HepG2 (cell line): ENCODE results near the gene MZT2A. TPM values are rescaled to one million over a fixed set of nuclear protein-coding genes. Genes with fewer than 3 reads are reported as not detected.

ENCODE experiments used
- CBX1 ChIP-seq: IDR thresholded peaks from one replicate; pipeline ENCODE4 v1.6.1; 2016; ENCODE audit warnings: antibody characterized with exemption, low read depth
- FOSL2 ChIP-seq: sonication (generic); formaldehyde crosslinking; IDR thresholded peaks from 2 replicates; pipeline ENCODE4 v1.4.0; 2020; ENCODE audit warnings: missing genetic modification reagents
- GFI1 ChIP-seq: sonication (generic); formaldehyde crosslinking; IDR thresholded peaks from 2 replicates; pipeline ENCODE4 v1.5.0; 2020; ENCODE audit warnings: missing genetic modification reagents, mild to moderate bottlenecking, borderline replicate concordance
- HOXA7 ChIP-seq: sonication (generic); formaldehyde crosslinking; IDR thresholded peaks from 2 replicates; pipeline ENCODE4 v1.8.1; 2022; ENCODE audit warnings: mild to moderate bottlenecking, missing genetic modification reagents, moderate library complexity
- IKZF5 ChIP-seq: IDR thresholded peaks from 2 replicates; pipeline ENCODE4 v1.6.1; 2018; ENCODE audit warnings: missing genetic modification reagents, mild to moderate bottlenecking, missing compliant biosample characterization
- MTF1 ChIP-seq: sonication (generic); formaldehyde crosslinking; IDR thresholded peaks from 2 replicates; pipeline ENCODE4 v1.5.0; 2020; ENCODE audit warnings: missing genetic modification reagents
- MZF1 ChIP-seq: sonication (generic); formaldehyde crosslinking; IDR thresholded peaks from 2 replicates; pipeline ENCODE4 v1.8.1; 2023; ENCODE audit warnings: mild to moderate bottlenecking, missing genetic modification reagents, borderline replicate concordance
- NFATC3 ChIP-seq: sonication (generic); formaldehyde crosslinking; IDR thresholded peaks from 2 replicates; pipeline ENCODE4 v1.5.1; 2020; ENCODE audit warnings: mild to moderate bottlenecking, missing genetic modification reagents
- PCBP1 ChIP-seq: fragments of 200-400 bp; formaldehyde crosslinking; IDR thresholded peaks from 2 replicates; pipeline ENCODE4 v1.6.1; 2017; ENCODE audit warnings: mild to moderate bottlenecking, low read depth, low read length, borderline replicate concordance
- REPIN1 ChIP-seq: sonication (generic); formaldehyde crosslinking; IDR thresholded peaks from 2 replicates; pipeline ENCODE4 v1.8.0; 2022; ENCODE audit warnings: missing genetic modification reagents, low read depth, mild to moderate bottlenecking, borderline replicate concordance
- SNAPC2 ChIP-seq: sonication (generic); formaldehyde crosslinking; IDR thresholded peaks from 2 replicates; pipeline ENCODE4 v1.8.1; 2022; ENCODE audit warnings: mild to moderate bottlenecking, missing genetic modification reagents
- ZBTB20 ChIP-seq: sonication (generic); formaldehyde crosslinking; IDR thresholded peaks from 2 replicates; pipeline ENCODE4 v1.8.1; 2023; ENCODE audit warnings: missing genetic modification reagents, low read depth, mild to moderate bottlenecking, borderline replicate concordance
- ZNF121 ChIP-seq: sonication (generic); formaldehyde crosslinking; IDR thresholded peaks from 2 replicates; pipeline ENCODE4 v1.5.0; 2020; ENCODE audit warnings: mild to moderate bottlenecking, missing genetic modification reagents
- ZNF263 ChIP-seq: sonication (generic); formaldehyde crosslinking; IDR thresholded peaks from 2 replicates; pipeline ENCODE4 v1.4.0; 2020; ENCODE audit warnings: missing genetic modification reagents
- ZNF354B ChIP-seq: sonication (generic); formaldehyde crosslinking; IDR thresholded peaks from 2 replicates; pipeline ENCODE4 v1.8.0; 2022; ENCODE audit warnings: mild to moderate bottlenecking, missing genetic modification reagents
- ZNF44 ChIP-seq: sonication (generic); formaldehyde crosslinking; IDR thresholded peaks from 2 replicates; pipeline ENCODE4 v1.5.1; 2020; ENCODE audit warnings: mild to moderate bottlenecking, missing genetic modification reagents
- ZNF441 ChIP-seq: sonication (generic); formaldehyde crosslinking; IDR thresholded peaks from 2 replicates; pipeline ENCODE4 v1.7.0; 2021; ENCODE audit warnings: missing genetic modification reagents, borderline replicate concordance
- ZNF569 ChIP-seq: sonication (generic); formaldehyde crosslinking; IDR thresholded peaks from 2 replicates; pipeline ENCODE4 v1.5.0; 2020; ENCODE audit warnings: mild to moderate bottlenecking, missing genetic modification reagents, moderate library complexity, borderline replicate concordance
- ZNF816 ChIP-seq: sonication (generic); formaldehyde crosslinking; IDR thresholded peaks from 2 replicates; pipeline ENCODE4 v1.8.0; 2022; ENCODE audit warnings: missing genetic modification reagents, mild to moderate bottlenecking, borderline replicate concordance
- ZNF83 ChIP-seq: sonication (generic); formaldehyde crosslinking; IDR thresholded peaks from 2 replicates; pipeline ENCODE4 v1.4.0; 2020; ENCODE audit warnings: missing genetic modification reagents, mild to moderate bottlenecking, borderline replicate concordance
- polyA plus RNA-seq, 8 experiments: library from polyadenylated mRNA; depleted of rRNA in 3 of 8; stranded (reverse) in 7 of 8; unstranded in 1 of 8; fragments of >200 nt; fragmentation: Illumina TruSeq in 4 of 8; extraction: Trizol in 4 of 8; gene quantifications; 2 replicates each; pipeline versions ENCODE4 v1.2.1 to v1.2.3, GENCODE V29; 2011 to 2016; ENCODE audit warnings: low read depth in 4 of 8, missing spikeins in 1 of 8, mixed read lengths in 1 of 8; ENCODE audit not compliant: insufficient read depth in 1 of 8
- total RNA-seq, 5 experiments: library from RNA; depleted of rRNA; stranded (reverse); fragments of >200 nt; fragmentation: Illumina TruSeq; extraction: Trizol; gene quantifications; 2 replicates each; pipeline ENCODE4 v1.2.3, GENCODE V29; 2016; ENCODE audit warnings: low read depth in 1 of 5
- TF ChIP-seq, protein P1 (sequence below): sonication (generic); formaldehyde crosslinking; IDR thresholded peaks from 2 replicates; pipeline ENCODE4 v1.4.0; 2020; ENCODE audit warnings: missing genetic modification reagents; ENCODE audit errors: not compliant biosample characterization
- TF ChIP-seq, protein P2 (sequence below): sonication (generic); formaldehyde crosslinking; conservative IDR thresholded peaks from 2 replicates; pipeline ENCODE4 v1.4.0; 2020; ENCODE audit warnings: missing genetic modification reagents
- TF ChIP-seq, protein P3 (sequence below): sonication (generic); formaldehyde crosslinking; IDR thresholded peaks from 2 replicates; pipeline ENCODE4 v1.8.0; 2022; ENCODE audit warnings: mild to moderate bottlenecking, missing genetic modification reagents, borderline replicate concordance
- TF ChIP-seq, protein P4 (sequence below): sonication (generic); formaldehyde crosslinking; IDR thresholded peaks from 2 replicates; pipeline ENCODE4 v1.4.0; 2020; ENCODE audit warnings: mild to moderate bottlenecking, missing genetic modification reagents

MZT2A gene
- total and polyA plus RNA-seq, 2 of the 13 experiments (the other 11 are each of a cell fraction or from before 2014, with no cell fraction given) = 221 to 349 TPM

DNA sequence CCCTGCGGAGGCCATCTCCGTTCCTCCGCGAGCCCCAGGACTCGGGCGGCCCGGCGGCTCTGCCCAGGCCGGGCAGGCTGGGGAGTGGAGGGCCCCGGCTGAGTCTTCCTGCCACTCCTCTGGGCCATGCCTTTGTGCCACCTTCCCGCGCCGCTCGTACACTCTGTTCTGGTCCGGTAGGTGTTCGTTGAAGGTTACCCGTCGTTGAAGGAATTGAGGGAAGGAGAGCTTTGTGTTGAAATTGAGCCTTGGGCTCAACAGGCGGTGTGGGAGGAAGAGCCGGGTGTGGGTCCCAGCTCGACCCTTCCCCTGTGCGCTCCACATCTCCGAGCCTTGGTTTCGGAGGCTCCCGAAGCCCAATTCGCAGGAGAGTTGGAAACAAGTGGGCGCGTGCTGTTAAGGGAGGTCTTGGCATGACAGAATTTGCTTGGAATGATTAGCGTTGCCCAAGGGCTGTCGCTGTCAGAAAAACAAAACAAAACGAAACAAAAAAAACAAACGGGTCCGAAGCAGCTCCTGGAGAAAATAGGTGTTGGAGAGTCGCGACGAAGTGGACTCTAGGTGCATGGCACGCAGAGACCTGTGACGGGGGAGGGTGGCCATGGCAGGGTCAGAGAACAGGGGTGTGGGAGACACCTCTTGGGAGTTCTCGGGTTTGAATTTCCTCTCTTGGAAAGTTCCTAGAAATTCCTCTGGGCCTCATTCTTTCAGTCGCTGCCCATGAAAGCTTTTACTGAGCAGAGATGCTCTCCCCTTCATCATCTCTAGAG is 1.2 kb upstream of the MZT2A start (continued):
- TF ChIP-seq ZNF441 (CRISPR knock-in tag) (no peak), CBX1 (no peak), MZF1 (no peak), FOSL2 (CRISPR knock-in tag) (no peak), ZBTB20 (CRISPR knock-in tag) (no peak), PCBP1 (no peak), HOXA7 (no peak), ZNF569 (CRISPR knock-in tag) (no peak), REPIN1 (CRISPR knock-in tag) (no peak), IKZF5 (CRISPR knock-in tag) (no peak; the same call in 1 of the 2 replicates), ZNF83 (CRISPR knock-in tag) (no peak), ZNF354B (CRISPR knock-in tag) (no peak), ZNF816 (CRISPR knock-in tag) (no peak), SNAPC2 (CRISPR knock-in tag) (no peak), MTF1 (CRISPR knock-in tag) (no peak), ZNF121 (CRISPR knock-in tag) (0 out of 2 replicates have a peak, but pooled peaks have one; percentile 2), NFATC3 (CRISPR knock-in tag) (no peak), ZNF44 (CRISPR knock-in tag) (no peak; the same call in 1 of the 2 replicates), GFI1 (CRISPR knock-in tag) (no peak), ZNF263 (peak; percentile 1; the same call in 1 of the 2 replicates)
- TF ChIP-seq, protein P1, sequence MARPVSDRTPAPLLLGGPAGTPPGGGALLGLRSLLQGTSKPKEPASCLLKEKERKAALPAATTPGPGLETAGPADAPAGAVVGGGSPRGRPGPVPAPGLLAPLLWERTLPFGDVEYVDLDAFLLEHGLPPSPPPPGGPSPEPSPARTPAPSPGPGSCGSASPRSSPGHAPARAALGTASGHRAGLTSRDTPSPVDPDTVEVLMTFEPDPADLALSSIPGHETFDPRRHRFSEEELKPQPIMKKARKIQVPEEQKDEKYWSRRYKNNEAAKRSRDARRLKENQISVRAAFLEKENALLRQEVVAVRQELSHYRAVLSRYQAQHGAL = peak; percentile 91
- TF ChIP-seq, protein P2, sequence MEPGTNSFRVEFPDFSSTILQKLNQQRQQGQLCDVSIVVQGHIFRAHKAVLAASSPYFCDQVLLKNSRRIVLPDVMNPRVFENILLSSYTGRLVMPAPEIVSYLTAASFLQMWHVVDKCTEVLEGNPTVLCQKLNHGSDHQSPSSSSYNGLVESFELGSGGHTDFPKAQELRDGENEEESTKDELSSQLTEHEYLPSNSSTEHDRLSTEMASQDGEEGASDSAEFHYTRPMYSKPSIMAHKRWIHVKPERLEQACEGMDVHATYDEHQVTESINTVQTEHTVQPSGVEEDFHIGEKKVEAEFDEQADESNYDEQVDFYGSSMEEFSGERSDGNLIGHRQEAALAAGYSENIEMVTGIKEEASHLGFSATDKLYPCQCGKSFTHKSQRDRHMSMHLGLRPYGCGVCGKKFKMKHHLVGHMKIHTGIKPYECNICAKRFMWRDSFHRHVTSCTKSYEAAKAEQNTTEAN (CRISPR knock-in tag) = no peak
- TF ChIP-seq, protein P3, sequence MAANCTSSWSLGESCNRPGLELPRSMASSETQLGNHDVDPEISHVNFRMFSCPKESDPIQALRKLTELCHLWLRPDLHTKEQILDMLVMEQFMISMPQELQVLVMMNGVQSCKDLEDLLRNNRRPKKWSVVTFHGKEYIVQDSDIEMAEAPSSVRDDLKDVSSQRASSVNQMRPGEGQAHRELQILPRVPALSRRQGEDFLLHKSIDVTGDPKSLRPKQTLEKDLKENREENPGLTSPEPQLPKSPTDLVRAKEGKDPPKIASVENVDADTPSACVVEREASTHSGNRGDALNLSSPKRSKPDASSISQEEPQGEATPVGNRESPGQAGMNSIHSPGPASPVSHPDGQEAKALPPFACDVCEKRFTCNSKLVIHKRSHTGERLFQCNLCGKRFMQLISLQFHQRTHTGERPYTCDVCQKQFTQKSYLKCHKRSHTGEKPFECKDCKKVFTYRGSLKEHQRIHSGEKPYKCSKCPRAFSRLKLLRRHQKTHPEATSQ (CRISPR knock-in tag) = no peak
- TF ChIP-seq, protein P4, sequence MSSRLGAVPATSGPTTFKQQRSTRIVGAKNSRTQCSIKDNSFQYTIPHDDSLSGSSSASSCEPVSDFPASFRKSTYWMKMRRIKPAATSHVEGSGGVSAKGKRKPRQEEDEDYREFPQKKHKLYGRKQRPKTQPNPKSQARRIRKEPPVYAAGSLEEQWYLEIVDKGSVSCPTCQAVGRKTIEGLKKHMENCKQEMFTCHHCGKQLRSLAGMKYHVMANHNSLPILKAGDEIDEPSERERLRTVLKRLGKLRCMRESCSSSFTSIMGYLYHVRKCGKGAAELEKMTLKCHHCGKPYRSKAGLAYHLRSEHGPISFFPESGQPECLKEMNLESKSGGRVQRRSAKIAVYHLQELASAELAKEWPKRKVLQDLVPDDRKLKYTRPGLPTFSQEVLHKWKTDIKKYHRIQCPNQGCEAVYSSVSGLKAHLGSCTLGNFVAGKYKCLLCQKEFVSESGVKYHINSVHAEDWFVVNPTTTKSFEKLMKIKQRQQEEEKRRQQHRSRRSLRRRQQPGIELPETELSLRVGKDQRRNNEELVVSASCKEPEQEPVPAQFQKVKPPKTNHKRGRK (CRISPR knock-in tag) = no peak
